H9 (cell line): ENCODE measurements around the gene IGFL4. TPM values are rescaled to one million over a fixed set of nuclear protein-coding genes. Genes with fewer than 3 reads are reported as not detected.

Experiments
- DNase-seq: peaks from one replicate; pipeline ENCODE4 v3.0.0-alpha.2; 2017
- H2AFZ ChIP-seq: one replicate; pipeline ENCODE4 v1.6.1; 2013; ENCODE audit warnings: mild to moderate bottlenecking, low read length, control low read depth, moderate library complexity
- H2AK5ac ChIP-seq: 2 replicates; pipeline ENCODE4 v1.6.1; 2013; ENCODE audit warnings: low read length, control low read depth, mixed read lengths; ENCODE audit not compliant: insufficient read length
- H2BK120ac ChIP-seq: one replicate; pipeline ENCODE4 v1.6.1; 2013; ENCODE audit warnings: low read depth, mild to moderate bottlenecking, low read length, control low read depth, inconsistent platforms; ENCODE audit not compliant: poor library complexity, severe bottlenecking
- H2BK12ac ChIP-seq: 2 replicates; pipeline ENCODE4 v1.6.1; 2013; ENCODE audit warnings: low read length, control low read depth, mixed read lengths, low read depth; ENCODE audit not compliant: insufficient read length
- H2BK15ac ChIP-seq: 2 replicates; pipeline ENCODE4 v1.6.1; 2013; ENCODE audit warnings: low read depth, low read length, control low read depth
- H2BK20ac ChIP-seq: one replicate; pipeline ENCODE4 v1.6.1; 2013; ENCODE audit warnings: low read depth, mild to moderate bottlenecking, low read length, control low read depth, inconsistent platforms; ENCODE audit not compliant: poor library complexity, severe bottlenecking
- H2BK5ac ChIP-seq: 2 replicates; pipeline ENCODE4 v1.6.1; 2013; ENCODE audit warnings: low read length, control low read depth, mixed read lengths; ENCODE audit not compliant: insufficient read length
- H3K14ac ChIP-seq: 2 replicates; pipeline ENCODE4 v1.6.1; 2013; ENCODE audit warnings: low read length, control low read depth; ENCODE audit not compliant: insufficient read depth
- H3K18ac ChIP-seq: 2 replicates; pipeline ENCODE4 v1.6.1; 2013; ENCODE audit warnings: low read depth, mild to moderate bottlenecking, mixed read lengths, low read length, control low read depth; ENCODE audit not compliant: insufficient read length
- H3K23ac ChIP-seq: 2 replicates; pipeline ENCODE4 v1.6.1; 2013; ENCODE audit warnings: low read length, control low read depth, mixed read lengths, low read depth; ENCODE audit not compliant: insufficient read length
- H3K23me2 ChIP-seq: 2 replicates; pipeline ENCODE4 v1.6.1; 2013; ENCODE audit warnings: low read depth, mild to moderate bottlenecking, mixed read lengths, low read length, control low read depth; ENCODE audit not compliant: insufficient read length, poor library complexity, severe bottlenecking
- H3K27ac ChIP-seq: 2 replicates; pipeline ENCODE4 v1.5.1; 2013; ENCODE audit warnings: low read length, control low read depth, mixed read lengths, low read depth; ENCODE audit not compliant: insufficient read length
- H3K27me3 ChIP-seq: 2 replicates; pipeline ENCODE4 v1.6.1; 2013; ENCODE audit warnings: low read length, control low read depth, inconsistent platforms; ENCODE audit not compliant: insufficient read depth
- H3K4ac ChIP-seq: 2 replicates; pipeline ENCODE4 v1.6.1; 2013; ENCODE audit warnings: low read depth, mild to moderate bottlenecking, control low read depth, inconsistent platforms, low read length, moderate library complexity
- H3K4me1 ChIP-seq: 2 replicates; pipeline ENCODE4 v1.6.1; 2013; ENCODE audit warnings: low read length, control low read depth, inconsistent platforms; ENCODE audit not compliant: insufficient read depth
- H3K4me2 ChIP-seq: 2 replicates; pipeline ENCODE4 v1.6.1; 2013; ENCODE audit warnings: low read length, control low read depth, mixed read lengths; ENCODE audit not compliant: insufficient read length, insufficient read depth
- H3K56ac ChIP-seq: 2 replicates; pipeline ENCODE4 v1.6.1; 2013; ENCODE audit warnings: low read depth, mild to moderate bottlenecking, mixed read lengths, low read length, control low read depth; ENCODE audit not compliant: insufficient read length
- H3K79me1 ChIP-seq: 2 replicates; pipeline ENCODE4 v1.6.1; 2013; ENCODE audit warnings: low read depth, mild to moderate bottlenecking, moderate library complexity, low read length, control low read depth, inconsistent platforms; ENCODE audit not compliant: insufficient read depth, poor library complexity, severe bottlenecking
- H3K79me2 ChIP-seq: 2 replicates; pipeline ENCODE4 v1.6.1; 2013; ENCODE audit warnings: low read length, control low read depth, inconsistent platforms; ENCODE audit not compliant: insufficient read depth
- H3K9ac ChIP-seq: 2 replicates; pipeline ENCODE4 v1.6.1; 2013; ENCODE audit warnings: low read length, control low read depth, mixed read lengths; ENCODE audit not compliant: insufficient read length; ENCODE audit errors: extremely low read depth
- H3K9me3 ChIP-seq: one replicate; pipeline ENCODE4 v1.6.1; 2013; ENCODE audit warnings: low read depth, low read length, inconsistent platforms; ENCODE audit not compliant: control insufficient read depth
- H3T11ph ChIP-seq: one replicate; pipeline ENCODE4 v1.6.1; 2013; ENCODE audit warnings: mild to moderate bottlenecking, low read length, control low read depth, inconsistent platforms
- H4K20me1 ChIP-seq: one replicate; pipeline ENCODE4 v1.6.1; 2013; ENCODE audit not compliant: control insufficient read depth, insufficient read length, insufficient read depth
- H4K5ac ChIP-seq: 2 replicates; pipeline ENCODE4 v1.6.1; 2013; ENCODE audit warnings: low read depth, mild to moderate bottlenecking, mixed read lengths, low read length, control low read depth; ENCODE audit not compliant: insufficient read length
- H4K8ac ChIP-seq: replicated peaks from 2 replicates; pipeline ENCODE4 v1.6.1; 2013; ENCODE audit warnings: low read length, control low read depth, mixed read lengths, low read depth; ENCODE audit not compliant: insufficient read length
- H4K91ac ChIP-seq: 2 replicates; pipeline ENCODE4 v1.6.1; 2013; ENCODE audit warnings: low read depth, mild to moderate bottlenecking, moderate library complexity, mixed read lengths, low read length, control low read depth; ENCODE audit not compliant: insufficient read length
- H3K27ac Mint-ChIP-seq, 3 experiments: 2 replicates in 2 of 3; 3 replicates in 1 of 3; pipeline ENCODE4 v1.8.0; 2020 to 2021; ENCODE audit warnings: mixed read lengths in 3 of 3, mild to moderate bottlenecking in 1 of 3, moderate library complexity in 1 of 3
- H3K27me3 Mint-ChIP-seq: 2 replicates; pipeline ENCODE4 v1.8.0; 2021; ENCODE audit warnings: low read depth, mild to moderate bottlenecking, moderate library complexity, mixed read lengths
- H3K36me3 Mint-ChIP-seq, 3 experiments: 2 replicates in 2 of 3; 3 replicates in 1 of 3; pipeline ENCODE4 v1.8.0; 2020 to 2021; ENCODE audit warnings: low read depth in 3 of 3, mixed read lengths in 3 of 3; ENCODE audit not compliant: insufficient read depth in 1 of 3
- H3K4me1 Mint-ChIP-seq, 2 experiments: 2 replicates each; pipeline ENCODE4 v1.8.0; 2020; ENCODE audit warnings: mixed read lengths in 2 of 2
- H3K4me3 Mint-ChIP-seq, 2 experiments: 2 replicates in 1 of 2; 3 replicates in 1 of 2; pipeline ENCODE4 v1.8.0; 2020 to 2021; ENCODE audit warnings: mild to moderate bottlenecking in 2 of 2, mixed read lengths in 2 of 2, moderate library complexity in 1 of 2
- H3K9me3 Mint-ChIP-seq, 2 experiments: 2 replicates in 1 of 2; 3 replicates in 1 of 2; pipeline ENCODE4 v1.8.0; 2020; ENCODE audit warnings: mild to moderate bottlenecking in 2 of 2, mixed read lengths in 2 of 2, moderate library complexity in 1 of 2
- CTCF ChIP-seq: fragments of 200-600 bp; sonication (generic); conservative IDR thresholded peaks from 3 replicates; pipeline ENCODE4 v1.8.0; 2021; ENCODE audit warnings: antibody characterized with exemption, mild to moderate bottlenecking
- WGBS: extraction: QIAGEN DNeasy Blood & Tissue Kit; methylation state at CpG from one replicate; pipeline ENCODE4 v1.1.7; 2013; ENCODE audit warnings: missing lambda C conversion rate, low lambda C conversion rate, mixed read lengths; ENCODE audit not compliant: insufficient read length; ENCODE audit errors: extremely low coverage; 5-methylcytosine and 5-hydroxymethylcytosine counted together
- total RNA-seq: library from RNA; stranded (reverse); gene quantifications from 2 replicates; pipeline ENCODE4 v1.2.1, GENCODE V29; 2021

The IGFL4 gene
- total RNA-seq, 1 experiment from 2014 or later = 0.33 TPM

GRCh38 chr19:46088101-46088500 lies 47.3 kb upstream of the IGFL4 start:
- no peaks in the 10 kb centered on the region for H3K79me2 ChIP-seq
- no peak overlapping the region for H2AFZ ChIP-seq
- Mint-ChIP-seq H3K27me3 (peaks cover 7% of the 10 kb centered on the region), H3K36me3 (no peaks in the 10 kb centered on the region; a peak in 4 of 7 replicates), H3K9me3 (peaks cover 7 to 16% of the 10 kb centered on the region in 2 experiments; a peak in 4 of 5 replicates), H3K27ac (no peak overlapping the region), H3K4me3 (no peak overlapping the region), H3K4me1 (no peaks in the 10 kb centered on the region)
- no peaks in the 10 kb centered on the region for H3K9me3 ChIP-seq
- no peak overlapping the region for H2BK5ac ChIP-seq
- H3K4me1 ChIP-seq = no peaks in the 10 kb centered on the region
- no peaks in the 10 kb centered on the region for H3K27me3 ChIP-seq
- no peak overlapping the region for H4K91ac ChIP-seq
- no CpG with 5 or more reads among the region's 2 CpGs for WGBS
- no peak overlapping the region for H2BK120ac ChIP-seq
- no peaks in the 10 kb centered on the region for H4K20me1 ChIP-seq
- H3K14ac ChIP-seq = no peak overlapping the region
- no peak overlapping the region for H2AK5ac ChIP-seq
- H3K23me2 ChIP-seq = no peaks in the 10 kb centered on the region
- H3K4ac ChIP-seq = no peak overlapping the region
- no peak overlapping the region for H3K18ac ChIP-seq
- no peak overlapping the region for H3K56ac ChIP-seq
- H3K9ac ChIP-seq = no peak overlapping the region
- H2BK12ac ChIP-seq = no peak overlapping the region
- H2BK20ac ChIP-seq = no peak overlapping the region
- H2BK15ac ChIP-seq = no peak overlapping the region
- H3K23ac ChIP-seq = no peak overlapping the region
- no peak for TF ChIP-seq CTCF
- H3K79me1 ChIP-seq = no peaks in the 10 kb centered on the region
- H3T11ph ChIP-seq = no peak overlapping the region
- H4K5ac ChIP-seq = no peak overlapping the region
- no peak overlapping the region for H3K4me2 ChIP-seq
- H4K8ac ChIP-seq = no peak overlapping the region
- H3K27ac ChIP-seq = no peak overlapping the region
- no peak for DNase-seq
